Measurements from ENCODE around the gene CYP3A4. TPM values are rescaled to one million over a fixed set of nuclear protein-coding genes. Genes with fewer than 3 reads are reported as not detected.

The CYP3A4 gene
- total and polyA plus RNA-seq, 9 of the 15 experiments (the other 6 are each of a cell fraction or from before 2014, with no cell fraction given) = 0.07 to 0.08 TPM; not detected in 7

DNA sequence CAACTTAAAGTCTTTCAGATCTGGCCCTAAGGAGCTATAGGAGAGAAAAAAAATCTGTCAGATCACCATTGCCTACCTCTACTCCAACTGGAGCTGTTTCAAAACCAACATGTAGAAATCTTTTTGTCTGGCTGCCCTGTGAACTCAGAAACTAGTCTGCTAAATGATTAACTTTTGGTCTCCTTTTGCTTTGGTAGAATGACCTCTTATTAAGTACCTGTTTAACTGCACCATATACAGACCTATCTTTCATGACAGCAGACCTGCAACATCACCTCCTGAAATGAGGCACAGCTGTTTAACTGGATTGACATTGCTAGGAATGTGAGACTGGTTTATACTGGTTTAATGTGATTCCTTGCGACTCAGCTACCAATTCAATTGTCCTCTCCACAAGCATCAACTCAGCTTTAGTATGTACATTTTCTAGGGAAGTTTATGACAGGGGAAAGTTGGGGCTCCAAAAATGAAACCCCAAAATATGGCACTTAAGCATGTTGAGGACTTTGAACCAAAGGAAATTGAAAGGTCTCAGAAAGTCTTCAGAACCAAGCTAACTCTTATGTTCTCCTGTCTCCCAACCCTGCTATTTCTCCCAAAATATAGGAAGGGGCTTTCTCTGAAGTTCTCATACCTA is 45.7 kb upstream of the CYP3A4 start (continued):
- TF ChIP-seq, protein P1, sequence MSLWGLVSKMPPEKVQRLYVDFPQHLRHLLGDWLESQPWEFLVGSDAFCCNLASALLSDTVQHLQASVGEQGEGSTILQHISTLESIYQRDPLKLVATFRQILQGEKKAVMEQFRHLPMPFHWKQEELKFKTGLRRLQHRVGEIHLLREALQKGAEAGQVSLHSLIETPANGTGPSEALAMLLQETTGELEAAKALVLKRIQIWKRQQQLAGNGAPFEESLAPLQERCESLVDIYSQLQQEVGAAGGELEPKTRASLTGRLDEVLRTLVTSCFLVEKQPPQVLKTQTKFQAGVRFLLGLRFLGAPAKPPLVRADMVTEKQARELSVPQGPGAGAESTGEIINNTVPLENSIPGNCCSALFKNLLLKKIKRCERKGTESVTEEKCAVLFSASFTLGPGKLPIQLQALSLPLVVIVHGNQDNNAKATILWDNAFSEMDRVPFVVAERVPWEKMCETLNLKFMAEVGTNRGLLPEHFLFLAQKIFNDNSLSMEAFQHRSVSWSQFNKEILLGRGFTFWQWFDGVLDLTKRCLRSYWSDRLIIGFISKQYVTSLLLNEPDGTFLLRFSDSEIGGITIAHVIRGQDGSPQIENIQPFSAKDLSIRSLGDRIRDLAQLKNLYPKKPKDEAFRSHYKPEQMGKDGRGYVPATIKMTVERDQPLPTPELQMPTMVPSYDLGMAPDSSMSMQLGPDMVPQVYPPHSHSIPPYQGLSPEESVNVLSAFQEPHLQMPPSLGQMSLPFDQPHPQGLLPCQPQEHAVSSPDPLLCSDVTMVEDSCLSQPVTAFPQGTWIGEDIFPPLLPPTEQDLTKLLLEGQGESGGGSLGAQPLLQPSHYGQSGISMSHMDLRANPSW (CRISPR knock-in tag; IDR thresholded peaks at IDR 0.05) = no peak
- no peak for TF ChIP-seq KLF10 (CRISPR knock-in tag; IDR thresholded peaks at IDR 0.05)
- TF ChIP-seq PHF20 (IDR thresholded peaks at IDR 0.05; ENCODE audit: partially characterized antibody) = no peak
- TF ChIP-seq, protein P2, sequence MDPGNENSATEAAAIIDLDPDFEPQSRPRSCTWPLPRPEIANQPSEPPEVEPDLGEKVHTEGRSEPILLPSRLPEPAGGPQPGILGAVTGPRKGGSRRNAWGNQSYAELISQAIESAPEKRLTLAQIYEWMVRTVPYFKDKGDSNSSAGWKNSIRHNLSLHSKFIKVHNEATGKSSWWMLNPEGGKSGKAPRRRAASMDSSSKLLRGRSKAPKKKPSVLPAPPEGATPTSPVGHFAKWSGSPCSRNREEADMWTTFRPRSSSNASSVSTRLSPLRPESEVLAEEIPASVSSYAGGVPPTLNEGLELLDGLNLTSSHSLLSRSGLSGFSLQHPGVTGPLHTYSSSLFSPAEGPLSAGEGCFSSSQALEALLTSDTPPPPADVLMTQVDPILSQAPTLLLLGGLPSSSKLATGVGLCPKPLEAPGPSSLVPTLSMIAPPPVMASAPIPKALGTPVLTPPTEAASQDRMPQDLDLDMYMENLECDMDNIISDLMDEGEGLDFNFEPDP (CRISPR knock-in tag; IDR thresholded peaks at IDR 0.05) = no peak
- TF ChIP-seq, protein P3, sequence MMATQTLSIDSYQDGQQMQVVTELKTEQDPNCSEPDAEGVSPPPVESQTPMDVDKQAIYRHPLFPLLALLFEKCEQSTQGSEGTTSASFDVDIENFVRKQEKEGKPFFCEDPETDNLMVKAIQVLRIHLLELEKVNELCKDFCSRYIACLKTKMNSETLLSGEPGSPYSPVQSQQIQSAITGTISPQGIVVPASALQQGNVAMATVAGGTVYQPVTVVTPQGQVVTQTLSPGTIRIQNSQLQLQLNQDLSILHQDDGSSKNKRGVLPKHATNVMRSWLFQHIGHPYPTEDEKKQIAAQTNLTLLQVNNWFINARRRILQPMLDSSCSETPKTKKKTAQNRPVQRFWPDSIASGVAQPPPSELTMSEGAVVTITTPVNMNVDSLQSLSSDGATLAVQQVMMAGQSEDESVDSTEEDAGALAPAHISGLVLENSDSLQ (IDR thresholded peaks at IDR 0.05) = peak; percentile 53; the same call in 1 of the 2 replicates
- TF ChIP-seq FOXP1 (CRISPR knock-in tag; IDR thresholded peaks at IDR 0.05) = no peak
- TF ChIP-seq NR3C1 (CRISPR knock-in tag; IDR thresholded peaks at IDR 0.05) = no peak
- TF ChIP-seq, protein P4, sequence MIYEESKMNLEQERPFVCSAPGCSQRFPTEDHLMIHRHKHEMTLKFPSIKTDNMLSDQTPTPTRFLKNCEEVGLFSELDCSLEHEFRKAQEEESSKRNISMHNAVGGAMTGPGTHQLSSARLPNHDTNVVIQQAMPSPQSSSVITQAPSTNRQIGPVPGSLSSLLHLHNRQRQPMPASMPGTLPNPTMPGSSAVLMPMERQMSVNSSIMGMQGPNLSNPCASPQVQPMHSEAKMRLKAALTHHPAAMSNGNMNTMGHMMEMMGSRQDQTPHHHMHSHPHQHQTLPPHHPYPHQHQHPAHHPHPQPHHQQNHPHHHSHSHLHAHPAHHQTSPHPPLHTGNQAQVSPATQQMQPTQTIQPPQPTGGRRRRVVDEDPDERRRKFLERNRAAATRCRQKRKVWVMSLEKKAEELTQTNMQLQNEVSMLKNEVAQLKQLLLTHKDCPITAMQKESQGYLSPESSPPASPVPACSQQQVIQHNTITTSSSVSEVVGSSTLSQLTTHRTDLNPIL (CRISPR knock-in tag; IDR thresholded peaks at IDR 0.05) = no peak
- no peak for TF ChIP-seq GABPB2 (CRISPR knock-in tag; conservative IDR thresholded peaks at IDR 0.05)
- TF ChIP-seq RBM39 (optimal IDR thresholded peaks at IDR 0.05; ENCODE audit: low read depth, low read length) = no peak
- TF ChIP-seq RBM17 (IDR thresholded peaks at IDR 0.05; ENCODE audit: borderline replicate concordance, low read depth, low read length) = no peak
- TF ChIP-seq, protein P5, sequence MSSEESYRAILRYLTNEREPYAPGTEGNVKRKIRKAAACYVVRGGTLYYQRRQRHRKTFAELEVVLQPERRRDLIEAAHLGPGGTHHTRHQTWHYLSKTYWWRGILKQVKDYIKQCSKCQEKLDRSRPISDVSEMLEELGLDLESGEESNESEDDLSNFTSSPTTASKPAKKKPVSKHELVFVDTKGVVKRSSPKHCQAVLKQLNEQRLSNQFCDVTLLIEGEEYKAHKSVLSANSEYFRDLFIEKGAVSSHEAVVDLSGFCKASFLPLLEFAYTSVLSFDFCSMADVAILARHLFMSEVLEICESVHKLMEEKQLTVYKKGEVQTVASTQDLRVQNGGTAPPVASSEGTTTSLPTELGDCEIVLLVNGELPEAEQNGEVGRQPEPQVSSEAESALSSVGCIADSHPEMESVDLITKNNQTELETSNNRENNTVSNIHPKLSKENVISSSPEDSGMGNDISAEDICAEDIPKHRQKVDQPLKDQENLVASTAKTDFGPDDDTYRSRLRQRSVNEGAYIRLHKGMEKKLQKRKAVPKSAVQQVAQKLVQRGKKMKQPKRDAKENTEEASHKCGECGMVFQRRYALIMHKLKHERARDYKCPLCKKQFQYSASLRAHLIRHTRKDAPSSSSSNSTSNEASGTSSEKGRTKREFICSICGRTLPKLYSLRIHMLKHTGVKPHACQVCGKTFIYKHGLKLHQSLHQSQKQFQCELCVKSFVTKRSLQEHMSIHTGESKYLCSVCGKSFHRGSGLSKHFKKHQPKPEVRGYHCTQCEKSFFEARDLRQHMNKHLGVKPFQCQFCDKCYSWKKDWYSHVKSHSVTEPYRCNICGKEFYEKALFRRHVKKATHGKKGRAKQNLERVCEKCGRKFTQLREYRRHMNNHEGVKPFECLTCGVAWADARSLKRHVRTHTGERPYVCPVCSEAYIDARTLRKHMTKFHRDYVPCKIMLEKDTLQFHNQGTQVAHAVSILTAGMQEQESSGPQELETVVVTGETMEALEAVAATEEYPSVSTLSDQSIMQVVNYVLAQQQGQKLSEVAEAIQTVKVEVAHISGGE (CRISPR knock-in tag; IDR thresholded peaks at IDR 0.05) = no peak
- no peak for TF ChIP-seq HDAC1 (IDR thresholded peaks at IDR 0.05)

All from K562 (cell line).